SH-SY5Y (cell line): ENCODE measurements around the gene STEAP1B.
"Not testable (repeated sequence)": the region's sequence is repeated elsewhere in the genome, so short reads cannot be mapped to it uniquely, and the experiment has no call there.

ENCODE experiments used
- GATA2 ChIP-seq: IDR thresholded peaks from 2 replicates; pipeline ENCODE4 v1.6.1; 2011; ENCODE audit warnings: mild to moderate bottlenecking, low read depth, low read length
- GATA3 ChIP-seq: IDR thresholded peaks from 2 replicates; pipeline ENCODE4 v1.6.1; 2011; ENCODE audit warnings: low read depth, mild to moderate bottlenecking, low read length, moderate library complexity

DNA sequence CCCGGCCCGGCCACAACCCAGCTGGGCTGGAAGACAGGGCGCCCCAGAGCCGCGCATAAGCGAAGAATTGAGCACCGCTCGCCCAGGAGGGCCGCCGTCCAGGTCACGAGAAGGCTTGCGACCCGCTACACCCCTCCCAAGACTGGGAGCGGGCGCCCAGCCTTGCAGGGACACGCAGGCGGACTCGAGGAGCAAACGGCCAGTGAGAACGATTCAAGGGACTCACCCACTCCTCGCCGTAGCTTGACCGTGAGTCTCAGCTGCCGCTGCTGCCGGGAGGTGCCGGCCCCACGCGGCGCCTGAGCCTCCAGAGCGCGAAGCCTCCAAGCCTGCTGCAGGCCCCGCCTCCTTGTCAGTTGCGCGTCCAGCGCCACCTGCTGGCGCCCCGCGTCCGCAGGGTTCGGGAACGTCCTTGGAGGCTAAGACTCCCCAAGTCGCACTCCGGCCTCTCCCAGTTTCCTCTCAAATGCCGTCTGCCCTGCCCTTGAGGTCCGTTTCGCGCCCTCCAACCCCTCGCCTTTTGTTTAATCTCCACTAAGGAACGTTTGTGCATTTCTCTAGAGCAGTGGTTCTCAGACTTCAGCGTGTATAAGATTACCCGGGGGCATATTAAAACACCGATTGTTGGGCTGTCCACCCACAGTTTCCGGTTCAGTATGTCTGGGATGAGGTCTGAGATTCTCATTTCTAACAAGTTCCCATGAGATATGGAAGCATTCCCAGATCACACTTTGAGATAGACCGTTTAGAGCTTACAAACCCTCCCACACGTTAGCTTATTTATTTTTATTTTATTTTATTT, at the start of gene STEAP1B:
- TF ChIP-seq GATA2, GATA3: not testable (repeated sequence)
